HCT116 (cell line): ENCODE measurements around the gene COX4I2. TPM values are rescaled to one million over a fixed set of nuclear protein-coding genes. Genes with fewer than 3 reads are reported as not detected.

ENCODE experiments used
- ATAC-seq: fragments of 200-7000 bp; cut with Tn5 transposase; 2 replicates; pipeline ENCODE4 v1.9.1; 2020; ENCODE audit warnings: mild to moderate bottlenecking, moderate library complexity
- BruUV-seq: library from RNA; stranded (reverse); fragments of 400-500 nt; replicated peaks from 2 replicates; lab custom pipeline; 2021; lab: Mats Ljungman, UMichigan
- CTCF ChIA-PET: fragments of 300-600 bp; sonication (Branson Sonifier 250); formaldehyde crosslinking; loops from one replicate; lab custom pipeline; 2021; ENCODE audit warnings: antibody characterized with exemption; lab: Charles Lee
- POLR2A ChIA-PET: fragments of 300-600, 350-600 bp; sonication (Branson Sonifier 250); formaldehyde crosslinking; loops from one replicate; lab custom pipeline; 2021; ENCODE audit warnings: antibody characterized with exemption; lab: Charles Lee
- RAD21 ChIA-PET, 2 experiments: fragments of 300-600 bp; sonication (Branson Sonifier 250); formaldehyde crosslinking; loops; one replicate each; lab custom pipeline; 2023; ENCODE audit warnings: low total read pairs in 2 of 2; ENCODE audit not compliant: uncharacterized antibody in 2 of 2, unreplicated experiment in 2 of 2, low non-redundant PET in 1 of 2; lab: Charles Lee
- DNase-seq: peaks from one replicate; pipeline ENCODE4 v3.0.0-alpha.2; 2010; ENCODE audit warnings: low read depth, low spot score
- H2AFZ ChIP-seq: fragments of 200-600 bp; shearing (Covaris generic), sonication (generic); 2 replicates; pipeline ENCODE4 v1.6.1; 2017; ENCODE audit warnings: low read depth, mixed run types, mixed read lengths, antibody characterized with exemption, low read length; ENCODE audit not compliant: poor library complexity, severe bottlenecking
- H3K27ac ChIP-seq: 2 replicates; pipeline ENCODE4 v1.5.1; 2012; ENCODE audit warnings: low read depth, low read length
- H3K27me3 ChIP-seq: fragments of 200-600 bp; sonication (generic); 2 replicates; pipeline ENCODE4 v1.6.1; 2016; ENCODE audit warnings: mixed run types, low read length, mixed read lengths; ENCODE audit not compliant: insufficient read depth
- H3K36me3 ChIP-seq, 2 experiments: fragments of 200-500 bp in 1 of 2; fragments of 200-600 bp in 1 of 2; sonication (Bioruptor generic) in 1 of 2; sonication (generic) in 1 of 2; 2 replicates each; pipeline versions ENCODE4 v1.5.1 to v1.6.1; 2014 to 2016; ENCODE audit warnings: low read length in 2 of 2, inconsistent platforms in 1 of 2, mixed read lengths in 1 of 2, mixed run types in 1 of 2; ENCODE audit not compliant: insufficient read depth in 2 of 2, control insufficient read depth in 1 of 2
- H3K4me1 ChIP-seq, 2 experiments: fragments of 200-600 bp in 1 of 2; sonication (generic) in 1 of 2; 2 replicates each; pipeline versions ENCODE4 v1.5.1 to v1.6.1; 2012 to 2017; ENCODE audit warnings: low read length in 2 of 2, inconsistent platforms in 1 of 2, mild to moderate bottlenecking in 1 of 2, mixed read lengths in 1 of 2, mixed run types in 1 of 2, moderate library complexity in 1 of 2; ENCODE audit not compliant: insufficient read depth in 2 of 2, control insufficient read depth in 1 of 2
- H3K4me2 ChIP-seq: fragments of 200-600 bp; sonication (generic); 2 replicates; pipeline ENCODE4 v1.6.1; 2017; ENCODE audit warnings: mixed run types, low read length, mixed read lengths
- H3K4me3 ChIP-seq, 2 experiments: fragments of 200-600 bp in 1 of 2; sonication (generic) in 1 of 2; replicated peaks in 1 of 2; 2 replicates each; pipeline ENCODE4 v1.5.1; 2011 to 2016; ENCODE audit warnings: low read length in 2 of 2, control low read depth in 1 of 2, low read depth in 1 of 2, mild to moderate bottlenecking in 1 of 2, mixed read lengths in 1 of 2, mixed run types in 1 of 2
- H3K79me2 ChIP-seq: fragments of 200-600 bp; sonication (generic); 2 replicates; pipeline ENCODE4 v1.6.1; 2017; ENCODE audit warnings: mild to moderate bottlenecking, mixed run types, low read length, moderate library complexity, mixed read lengths; ENCODE audit not compliant: insufficient read depth
- H3K9ac ChIP-seq: fragments of 200-600 bp; sonication (generic); 2 replicates; pipeline ENCODE4 v1.6.1; 2016; ENCODE audit warnings: low read length, mixed read lengths
- H3K9me2 ChIP-seq: fragments of 200-600 bp; sonication (generic), shearing (Covaris generic); 2 replicates; pipeline ENCODE4 v1.6.1; 2017; ENCODE audit warnings: mixed run types, mild to moderate bottlenecking, moderate library complexity; ENCODE audit not compliant: insufficient read depth
- H3K9me3 ChIP-seq, 2 experiments: fragments of 200-500 bp in 1 of 2; fragments of 200-600 bp in 1 of 2; sonication (Bioruptor generic) in 1 of 2; sonication (generic) in 1 of 2; 2 replicates each; pipeline ENCODE4 v1.6.1; 2014 to 2017; ENCODE audit warnings: low read length in 2 of 2, mixed read lengths in 2 of 2, inconsistent platforms in 1 of 2, low read depth in 1 of 2, mild to moderate bottlenecking in 1 of 2, mixed run types in 1 of 2, moderate library complexity in 1 of 2; ENCODE audit not compliant: control insufficient read depth in 1 of 2, insufficient read depth in 1 of 2
- H4K20me1 ChIP-seq: fragments of 200-600 bp; sonication (generic), shearing (Covaris generic); 2 replicates; pipeline ENCODE4 v1.6.1; 2017; ENCODE audit warnings: mixed run types, mild to moderate bottlenecking, moderate library complexity; ENCODE audit not compliant: insufficient read depth
- CBX3 ChIP-seq: IDR thresholded peaks from 2 replicates; pipeline ENCODE4 v1.6.1; 2012; ENCODE audit warnings: low read depth
- EGR1 ChIP-seq: IDR thresholded peaks from 2 replicates; pipeline ENCODE4 v1.6.1; 2012; ENCODE audit warnings: low read depth
- EZH2 ChIP-seq: fragments of 200-600 bp; sonication (generic); IDR thresholded peaks from 2 replicates; pipeline ENCODE4 v1.6.1; 2017; ENCODE audit warnings: antibody characterized with exemption, mixed run types
- EZH2phosphoT487 ChIP-seq: fragments of 200-600 bp; IDR thresholded peaks from 2 replicates; pipeline ENCODE4 v1.6.1; 2018; ENCODE audit warnings: antibody characterized with exemption, borderline replicate concordance
- JUND ChIP-seq: IDR thresholded peaks from 2 replicates; pipeline ENCODE4 v1.6.1; 2012
- POLR2A ChIP-seq: IDR thresholded peaks from 2 replicates; pipeline ENCODE4 v1.7.0; 2011; ENCODE audit warnings: borderline replicate concordance; ENCODE audit not compliant: insufficient read depth, insufficient read length; ENCODE audit errors: extremely low read depth
- SIN3A ChIP-seq: IDR thresholded peaks from 2 replicates; pipeline ENCODE4 v1.6.1; 2012; ENCODE audit warnings: low read depth
- SRF ChIP-seq: IDR thresholded peaks from 2 replicates; pipeline ENCODE4 v1.6.1; 2012; ENCODE audit warnings: low read depth
- TCF7L2 ChIP-seq: IDR thresholded peaks from 2 replicates; pipeline ENCODE4 v1.7.0; 2011; ENCODE audit warnings: borderline replicate concordance, inconsistent platforms; ENCODE audit not compliant: insufficient read depth, insufficient read length; ENCODE audit errors: extremely low read depth
- ZFX ChIP-seq: fragments of 450-650 bp; IDR thresholded peaks from 2 replicates; pipeline ENCODE4 v1.6.1; 2017
- ZNF274 ChIP-seq: fragments of 200-500 bp; sonication (Bioruptor generic); IDR thresholded peaks from 2 replicates; pipeline ENCODE4 v1.6.1; 2014; ENCODE audit warnings: mild to moderate bottlenecking, low read depth, low read length, inconsistent platforms
- intact Hi-C: fragments of 100-400 bp; cut with micrococcal nuclease; formaldehyde crosslinking; loops from 2 replicates; pipeline ENCODE4 v1.10.0; 2022
- total RNA-seq: library from RNA; stranded (reverse); gene quantifications from one replicate; pipeline ENCODE4 v1.2.1, GENCODE V29; 2021; ENCODE audit not compliant: unreplicated experiment
- TF ChIP-seq, protein P1 (sequence below), 3 experiments: fragments of 200-600 bp in 1 of 3; sonication (generic) in 1 of 3; IDR thresholded peaks in 2 of 3; conservative IDR thresholded peaks in 1 of 3; 2 replicates each; pipeline ENCODE4 v1.5.1; 2012 to 2017; ENCODE audit warnings: low read depth in 2 of 3, low read length in 2 of 3, antibody characterized with exemption in 1 of 3, borderline replicate concordance in 1 of 3, control low read depth in 1 of 3, mild to moderate bottlenecking in 1 of 3, mixed read lengths in 1 of 3, mixed run types in 1 of 3, moderate library complexity in 1 of 3; ENCODE audit not compliant: insufficient read depth in 1 of 3
- TF ChIP-seq, protein P2 (sequence below): IDR thresholded peaks from 2 replicates; pipeline ENCODE4 v1.6.1; 2012
- TF ChIP-seq, protein P3 (sequence below): IDR thresholded peaks from 2 replicates; pipeline ENCODE4 v1.6.1; 2012

The COX4I2 gene
- total RNA-seq, 1 experiment from 2014 or later: not detected

DNA sequence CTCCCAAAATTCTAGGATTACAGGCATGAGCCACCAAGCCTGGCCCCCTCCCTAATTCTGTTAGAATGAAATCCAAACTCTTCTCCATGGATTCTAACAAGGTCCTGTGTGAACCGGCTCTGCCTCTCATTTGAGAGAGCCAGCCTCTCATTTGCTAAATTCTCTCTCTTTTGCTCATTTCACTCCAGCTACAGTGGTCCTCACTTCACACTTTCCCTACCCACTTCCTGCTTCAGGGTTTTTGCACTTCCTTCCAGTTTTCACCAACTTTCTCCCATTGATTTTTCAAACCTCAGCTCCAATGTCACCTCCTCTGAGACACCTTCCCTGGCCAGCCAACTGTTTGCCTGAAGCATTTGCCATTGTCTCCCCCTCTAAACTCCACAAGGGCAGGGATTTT is 5.1 kb downstream of the COX4I2 start:
- Histone ChIP-seq H3K4me2 (no peak overlapping the region), H3K27me3 (no peaks in the 10 kb centered on the region), H2AFZ (no peak overlapping the region), H3K9me3 (no peaks in the 10 kb centered on the region), H3K9ac (no peak overlapping the region), H3K4me3 (no peak overlapping the region), H3K79me2 (no peaks in the 10 kb centered on the region), H3K9me2 (no peaks in the 10 kb centered on the region), H3K4me1 (peaks cover 15 to 35% of the 10 kb centered on the region in 2 experiments), H4K20me1 (no peaks in the 10 kb centered on the region), H3K36me3 (no peaks in the 10 kb centered on the region), H3K27ac (no peak overlapping the region)
- DNase-seq (no peak), ATAC-seq (no peak)
- BruUV-seq: no TSS peak
- TF ChIP-seq SIN3A (no peak), POLR2A (no peak), CBX3 (no peak), SRF (no peak), TCF7L2 (no peak), ZFX (no peak), EZH2 (no peak), EGR1 (no peak), EZH2phosphoT487 (no peak), ZNF274 (no peak), JUND (no peak)
- TF ChIP-seq, protein P1, sequence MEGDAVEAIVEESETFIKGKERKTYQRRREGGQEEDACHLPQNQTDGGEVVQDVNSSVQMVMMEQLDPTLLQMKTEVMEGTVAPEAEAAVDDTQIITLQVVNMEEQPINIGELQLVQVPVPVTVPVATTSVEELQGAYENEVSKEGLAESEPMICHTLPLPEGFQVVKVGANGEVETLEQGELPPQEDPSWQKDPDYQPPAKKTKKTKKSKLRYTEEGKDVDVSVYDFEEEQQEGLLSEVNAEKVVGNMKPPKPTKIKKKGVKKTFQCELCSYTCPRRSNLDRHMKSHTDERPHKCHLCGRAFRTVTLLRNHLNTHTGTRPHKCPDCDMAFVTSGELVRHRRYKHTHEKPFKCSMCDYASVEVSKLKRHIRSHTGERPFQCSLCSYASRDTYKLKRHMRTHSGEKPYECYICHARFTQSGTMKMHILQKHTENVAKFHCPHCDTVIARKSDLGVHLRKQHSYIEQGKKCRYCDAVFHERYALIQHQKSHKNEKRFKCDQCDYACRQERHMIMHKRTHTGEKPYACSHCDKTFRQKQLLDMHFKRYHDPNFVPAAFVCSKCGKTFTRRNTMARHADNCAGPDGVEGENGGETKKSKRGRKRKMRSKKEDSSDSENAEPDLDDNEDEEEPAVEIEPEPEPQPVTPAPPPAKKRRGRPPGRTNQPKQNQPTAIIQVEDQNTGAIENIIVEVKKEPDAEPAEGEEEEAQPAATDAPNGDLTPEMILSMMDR (IDR thresholded peaks at IDR 0.05 in 2 of 3, conservative IDR thresholded peaks at IDR 0.05 in 1 of 3; ENCODE audit: borderline replicate concordance in 1 of 3, insufficient read depth in 1 of 3, low read depth in 2 of 3, low read length in 2 of 3): no peak
- TF ChIP-seq, protein P2, sequence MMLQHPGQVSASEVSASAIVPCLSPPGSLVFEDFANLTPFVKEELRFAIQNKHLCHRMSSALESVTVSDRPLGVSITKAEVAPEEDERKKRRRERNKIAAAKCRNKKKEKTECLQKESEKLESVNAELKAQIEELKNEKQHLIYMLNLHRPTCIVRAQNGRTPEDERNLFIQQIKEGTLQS: no peak
- TF ChIP-seq, protein P3, sequence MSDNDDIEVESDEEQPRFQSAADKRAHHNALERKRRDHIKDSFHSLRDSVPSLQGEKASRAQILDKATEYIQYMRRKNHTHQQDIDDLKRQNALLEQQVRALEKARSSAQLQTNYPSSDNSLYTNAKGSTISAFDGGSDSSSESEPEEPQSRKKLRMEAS: no peak
- CTCF ChIA-PET: interaction anchor here (1.1 to 1.4 kb wide), 2 partner anchors 9 to 19 kb away, joined by 3 to 7 read pairs; no protein-coding TSS in a partner anchor
- intact Hi-C loops: no loop called here
- POLR2A ChIA-PET: no interaction called here
- RAD21 ChIA-PET: no interaction called here
